ENCODE measurements around the gene KIAA1671.

DNA sequence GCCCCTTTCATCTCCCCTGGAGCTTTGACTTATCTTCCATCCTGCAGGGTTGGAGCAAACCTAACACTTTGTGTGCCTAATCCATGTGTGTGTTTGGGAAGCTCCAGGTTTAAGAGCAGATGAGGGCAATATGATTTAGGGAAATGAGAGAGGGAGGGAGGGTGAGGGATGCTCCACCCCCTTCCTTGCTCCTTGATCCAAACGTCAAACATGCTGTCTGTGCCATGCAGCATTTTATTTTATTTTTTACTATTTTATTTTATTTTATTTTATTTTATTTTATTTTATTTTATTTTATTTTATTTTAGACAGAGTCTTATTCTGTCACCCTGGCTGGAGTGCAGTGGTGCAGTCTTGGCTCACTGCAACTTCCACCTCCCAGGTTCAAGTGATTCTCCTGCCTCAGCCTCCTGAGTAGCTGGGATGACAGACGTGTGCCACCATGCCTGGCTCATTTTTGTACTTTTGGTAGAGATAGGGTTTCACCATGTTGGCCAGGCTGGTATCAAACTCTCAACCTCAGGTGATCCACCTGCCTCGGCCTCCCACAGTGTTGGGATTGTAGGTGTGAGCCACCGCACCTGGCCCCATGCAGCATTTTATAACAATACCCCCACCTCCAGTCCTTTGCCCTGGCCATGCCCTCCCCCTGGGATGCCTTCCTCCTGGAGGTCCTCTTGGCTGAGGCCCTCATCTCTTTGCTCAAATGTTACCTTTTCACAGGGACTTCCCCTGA, 194.6 kb downstream of the KIAA1671 start:
- no peak for TF ChIP-seq ZBTB1 (CRISPR knock-in tag; IDR thresholded peaks at IDR 0.05; ENCODE audit: borderline replicate concordance, low read depth)
- TF ChIP-seq, protein P1, sequence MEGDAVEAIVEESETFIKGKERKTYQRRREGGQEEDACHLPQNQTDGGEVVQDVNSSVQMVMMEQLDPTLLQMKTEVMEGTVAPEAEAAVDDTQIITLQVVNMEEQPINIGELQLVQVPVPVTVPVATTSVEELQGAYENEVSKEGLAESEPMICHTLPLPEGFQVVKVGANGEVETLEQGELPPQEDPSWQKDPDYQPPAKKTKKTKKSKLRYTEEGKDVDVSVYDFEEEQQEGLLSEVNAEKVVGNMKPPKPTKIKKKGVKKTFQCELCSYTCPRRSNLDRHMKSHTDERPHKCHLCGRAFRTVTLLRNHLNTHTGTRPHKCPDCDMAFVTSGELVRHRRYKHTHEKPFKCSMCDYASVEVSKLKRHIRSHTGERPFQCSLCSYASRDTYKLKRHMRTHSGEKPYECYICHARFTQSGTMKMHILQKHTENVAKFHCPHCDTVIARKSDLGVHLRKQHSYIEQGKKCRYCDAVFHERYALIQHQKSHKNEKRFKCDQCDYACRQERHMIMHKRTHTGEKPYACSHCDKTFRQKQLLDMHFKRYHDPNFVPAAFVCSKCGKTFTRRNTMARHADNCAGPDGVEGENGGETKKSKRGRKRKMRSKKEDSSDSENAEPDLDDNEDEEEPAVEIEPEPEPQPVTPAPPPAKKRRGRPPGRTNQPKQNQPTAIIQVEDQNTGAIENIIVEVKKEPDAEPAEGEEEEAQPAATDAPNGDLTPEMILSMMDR (IDR thresholded peaks at IDR 0.05 in 2 of 3, conservative IDR thresholded peaks at IDR 0.05 in 1 of 3; ENCODE audit: insufficient read depth in 2 of 3, low read depth in 1 of 3, low read length in 3 of 3), result no peak
- TF ChIP-seq, protein P2, sequence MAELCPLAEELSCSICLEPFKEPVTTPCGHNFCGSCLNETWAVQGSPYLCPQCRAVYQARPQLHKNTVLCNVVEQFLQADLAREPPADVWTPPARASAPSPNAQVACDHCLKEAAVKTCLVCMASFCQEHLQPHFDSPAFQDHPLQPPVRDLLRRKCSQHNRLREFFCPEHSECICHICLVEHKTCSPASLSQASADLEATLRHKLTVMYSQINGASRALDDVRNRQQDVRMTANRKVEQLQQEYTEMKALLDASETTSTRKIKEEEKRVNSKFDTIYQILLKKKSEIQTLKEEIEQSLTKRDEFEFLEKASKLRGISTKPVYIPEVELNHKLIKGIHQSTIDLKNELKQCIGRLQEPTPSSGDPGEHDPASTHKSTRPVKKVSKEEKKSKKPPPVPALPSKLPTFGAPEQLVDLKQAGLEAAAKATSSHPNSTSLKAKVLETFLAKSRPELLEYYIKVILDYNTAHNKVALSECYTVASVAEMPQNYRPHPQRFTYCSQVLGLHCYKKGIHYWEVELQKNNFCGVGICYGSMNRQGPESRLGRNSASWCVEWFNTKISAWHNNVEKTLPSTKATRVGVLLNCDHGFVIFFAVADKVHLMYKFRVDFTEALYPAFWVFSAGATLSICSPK (IDR thresholded peaks at IDR 0.05; ENCODE audit: borderline replicate concordance), result no peak
- no peak for TF ChIP-seq POLR2AphosphoS5 (IDR thresholded peaks at IDR 0.05; ENCODE audit: control insufficient read depth, insufficient read depth, low read depth, low read length)
- no peak for TF ChIP-seq ZNF644 (tag; IDR thresholded peaks at IDR 0.05; ENCODE audit: low read depth)
- no peak for TF ChIP-seq CHD1 (IDR thresholded peaks at IDR 0.05; ENCODE audit: low read length)
- TF ChIP-seq, protein P3, sequence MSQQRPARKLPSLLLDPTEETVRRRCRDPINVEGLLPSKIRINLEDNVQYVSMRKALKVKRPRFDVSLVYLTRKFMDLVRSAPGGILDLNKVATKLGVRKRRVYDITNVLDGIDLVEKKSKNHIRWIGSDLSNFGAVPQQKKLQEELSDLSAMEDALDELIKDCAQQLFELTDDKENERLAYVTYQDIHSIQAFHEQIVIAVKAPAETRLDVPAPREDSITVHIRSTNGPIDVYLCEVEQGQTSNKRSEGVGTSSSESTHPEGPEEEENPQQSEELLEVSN (IDR thresholded peaks at IDR 0.05; ENCODE audit: borderline replicate concordance in 1 of 2, extremely low read depth in 1 of 2, insufficient read depth in 1 of 2, insufficient read length in 1 of 2, low read depth in 1 of 2, low read length in 1 of 2, poor library complexity in 1 of 2, severe bottlenecking in 1 of 2), result no peak
- TF ChIP-seq SETDB1 (IDR thresholded peaks at IDR 0.05; ENCODE audit: low read length), result no peak
- TF ChIP-seq BRCA1 (IDR thresholded peaks at IDR 0.05), result no peak
- TF ChIP-seq BRCA1 (CRISPR knock-in tag; IDR thresholded peaks at IDR 0.05), result no peak
- no peak for TF ChIP-seq LEF1 (IDR thresholded peaks at IDR 0.05)
- TF ChIP-seq RFX5 (IDR thresholded peaks at IDR 0.05; ENCODE audit: low read depth, low read length), result no peak
- no peak for TF ChIP-seq FOXK2 (conservative IDR thresholded peaks at IDR 0.05 in 1 of 2, IDR thresholded peaks at IDR 0.05 in 1 of 2; ENCODE audit: low read depth in 2 of 2)
- TF ChIP-seq IRF2 (CRISPR knock-in tag; IDR thresholded peaks at IDR 0.05), result no peak
- TF ChIP-seq CBX8 (IDR thresholded peaks at IDR 0.05; ENCODE audit: borderline replicate concordance, extremely low read depth, low read depth, low read length, poor library complexity, severe bottlenecking), result no peak
